GM12878 (cell line): ENCODE data around the gene SERINC5. TPM values are rescaled to one million over a fixed set of nuclear protein-coding genes. Genes with fewer than 3 reads are reported as not detected.

Source experiments
- ATAC-seq: fragments of 200-7000 bp; cut with Tn5 transposase; 3 replicates; pipeline ENCODE4 v1.9.1; 2020; ENCODE audit warnings: mild to moderate bottlenecking, moderate library complexity
- BruUV-seq: library from RNA; stranded (reverse); fragments of 400-500 nt; replicated peaks from 2 replicates; lab custom pipeline; 2021; lab: Mats Ljungman, UMichigan
- CTCF ChIA-PET: fragments of 300-600 bp; sonication (Branson Sonifier 250); formaldehyde crosslinking; extraction: SDS; loops from one replicate; lab custom pipeline; 2021; ENCODE audit warnings: inconsistent platforms; lab: Yijun Ruan, JAX
- POLR2A ChIA-PET: fragments of 350-600 bp; formaldehyde crosslinking; extraction: SDS; loops from one replicate; lab custom pipeline; 2021; ENCODE audit warnings: inconsistent platforms; lab: Charles Lee
- RAD21 ChIA-PET: fragments of 300-600 bp; sonication (Branson Sonifier 250); formaldehyde crosslinking; loops from one replicate; lab custom pipeline; 2023; ENCODE audit warnings: antibody characterized with exemption; ENCODE audit not compliant: unreplicated experiment; lab: Charles Lee
- SMC1A ChIA-PET: fragments of 300-600 bp; sonication (Branson Sonifier 250); formaldehyde crosslinking; loops from one replicate; lab custom pipeline; 2023; ENCODE audit not compliant: unreplicated experiment, uncharacterized antibody; lab: Charles Lee
- DNase-seq: peaks from one replicate; pipeline ENCODE4 v3.0.0-alpha.2; 2011; ENCODE audit warnings: low read depth, low spot score
- FAIRE-seq: peaks from 3 replicates; lab custom pipeline; 2011; peaks lifted over from hg19 to GRCh38; lab: Jason Lieb, UNC
- H2AFZ ChIP-seq: 2 replicates; pipeline ENCODE4 v1.6.0; 2011; ENCODE audit warnings: low read depth, low read length, control low read depth; ENCODE audit not compliant: control insufficient read depth
- H3K27ac ChIP-seq: 2 replicates; pipeline ENCODE4 v1.5.1; 2011; ENCODE audit warnings: control low read depth; ENCODE audit not compliant: control insufficient read depth, insufficient read depth
- H3K27me3 ChIP-seq, 2 experiments: replicated peaks in 1 of 2; 2 replicates each; pipeline versions ENCODE4 v1.6.0 to v1.6.1; 2011; ENCODE audit warnings: low read length in 1 of 2; ENCODE audit not compliant: control insufficient read depth in 2 of 2, insufficient read depth in 2 of 2
- H3K36me3 ChIP-seq, 2 experiments: 2 replicates each; pipeline ENCODE4 v1.5.1; 2011; ENCODE audit warnings: low read length in 1 of 2; ENCODE audit not compliant: control insufficient read depth in 2 of 2, insufficient read depth in 2 of 2
- H3K4me1 ChIP-seq: 2 replicates; pipeline ENCODE4 v1.6.1; 2011; ENCODE audit warnings: mild to moderate bottlenecking, low read length, moderate library complexity, mixed read lengths; ENCODE audit not compliant: control insufficient read depth, insufficient read depth
- H3K4me2 ChIP-seq: 2 replicates; pipeline ENCODE4 v1.6.0; 2011; ENCODE audit warnings: control low read depth; ENCODE audit not compliant: control insufficient read depth, insufficient read depth
- H3K4me3 ChIP-seq: fragments of 200-600 bp; sonication (generic); 2 replicates; pipeline ENCODE4 v1.5.1; 2016
- H3K79me2 ChIP-seq: 2 replicates; pipeline ENCODE4 v1.6.0; 2011; ENCODE audit warnings: low read length; ENCODE audit not compliant: control insufficient read depth, insufficient read depth
- H3K9ac ChIP-seq: 2 replicates; pipeline ENCODE4 v1.8.0; 2011; ENCODE audit warnings: low read length, control low read depth, mixed read lengths; ENCODE audit not compliant: control insufficient read depth, insufficient read depth
- H3K9me3 ChIP-seq: replicated peaks from 3 replicates; pipeline ENCODE4 v1.5.1; 2011; ENCODE audit warnings: mild to moderate bottlenecking, low read length; ENCODE audit not compliant: control insufficient read depth, insufficient read depth
- H4K20me1 ChIP-seq: 2 replicates; pipeline ENCODE4 v1.6.0; 2011; ENCODE audit not compliant: control insufficient read depth, insufficient read depth
- ATF2 ChIP-seq: IDR thresholded peaks from 2 replicates; pipeline ENCODE4 v1.6.1; 2012; ENCODE audit warnings: low read length, inconsistent platforms
- ATF3 ChIP-seq: IDR thresholded peaks from 2 replicates; pipeline ENCODE4 v1.6.1; 2011; ENCODE audit warnings: low read depth, mild to moderate bottlenecking, low read length, moderate library complexity, borderline replicate concordance; ENCODE audit errors: extremely low read depth
- E2F8 ChIP-seq: fragments of 450-650 bp; IDR thresholded peaks from 2 replicates; pipeline ENCODE4 v1.6.1; 2018; ENCODE audit warnings: mild to moderate bottlenecking, low read depth, moderate library complexity; ENCODE audit not compliant: partially characterized antibody
- ELK1 ChIP-seq: IDR thresholded peaks from 2 replicates; pipeline ENCODE4 v1.6.1; 2012; ENCODE audit warnings: low read depth, low read length, improper control_type of control experiment
- ESRRA ChIP-seq: IDR thresholded peaks from 2 replicates; pipeline ENCODE4 v1.6.1; 2012; ENCODE audit warnings: mild to moderate bottlenecking, low read length, improper control_type of control experiment
- FOS ChIP-seq: IDR thresholded peaks from 3 replicates; pipeline ENCODE4 v1.6.1; 2011; ENCODE audit warnings: borderline replicate concordance; ENCODE audit not compliant: insufficient read length; ENCODE audit errors: extremely low read depth
- MAX ChIP-seq: IDR thresholded peaks from 2 replicates; pipeline ENCODE4 v1.6.1; 2012; ENCODE audit warnings: low read depth, low read length, improper control_type of control experiment
- NFIC ChIP-seq: IDR thresholded peaks from 2 replicates; pipeline ENCODE4 v1.6.1; 2012; ENCODE audit warnings: low read depth, mild to moderate bottlenecking, inconsistent platforms, low read length, moderate library complexity
- NR2C2 ChIP-seq: IDR thresholded peaks from 2 replicates; pipeline ENCODE4 v1.6.1; 2011; ENCODE audit warnings: borderline replicate concordance, low read depth; ENCODE audit not compliant: control insufficient read depth, insufficient read length
- PBX3 ChIP-seq: IDR thresholded peaks from 2 replicates; pipeline ENCODE4 v1.6.1; 2011; ENCODE audit warnings: mild to moderate bottlenecking, low read depth, low read length, moderate library complexity; ENCODE audit not compliant: insufficient replicate concordance
- POLR2A ChIP-seq: IDR thresholded peaks from 2 replicates; pipeline ENCODE4 v1.6.1; 2011; ENCODE audit warnings: low read depth, mild to moderate bottlenecking, low read length
- POLR2AphosphoS2 ChIP-seq: IDR thresholded peaks from 2 replicates; pipeline ENCODE4 v1.6.1; 2011; ENCODE audit warnings: low read depth, mild to moderate bottlenecking, low read length, improper control_type of control experiment, moderate library complexity
- RAD21 ChIP-seq: IDR thresholded peaks from 2 replicates; pipeline ENCODE4 v1.6.1; 2011; ENCODE audit warnings: mild to moderate bottlenecking, low read depth, low read length, moderate library complexity; ENCODE audit not compliant: insufficient read depth
- SMARCA5 ChIP-seq: fragments of 450-650 bp; IDR thresholded peaks from 2 replicates; pipeline ENCODE4 v1.6.1; 2017; ENCODE audit warnings: mild to moderate bottlenecking
- STAT3 ChIP-seq: IDR thresholded peaks from 2 replicates; pipeline ENCODE4 v1.6.1; 2011; ENCODE audit warnings: low read depth, low read length, improper control_type of control experiment
- SUPT20H ChIP-seq: IDR thresholded peaks from 2 replicates; pipeline ENCODE4 v1.6.1; 2011; ENCODE audit warnings: low read depth, mild to moderate bottlenecking, low read length, moderate library complexity, borderline replicate concordance; ENCODE audit not compliant: control insufficient read depth
- ZNF207 ChIP-seq: fragments of 450-650 bp; IDR thresholded peaks from 2 replicates; pipeline ENCODE4 v1.6.1; 2014; ENCODE audit warnings: antibody characterized with exemption, mild to moderate bottlenecking, borderline replicate concordance
- WGBS: methylation state at CpG from one replicate; pipeline ENCODE4 v1.1.6; 2016; ENCODE audit warnings: low lambda C conversion rate; ENCODE audit not compliant: insufficient replicate concordance, insufficient coverage; ENCODE audit errors: missing lambda C conversion rate; 5-methylcytosine and 5-hydroxymethylcytosine counted together
- in situ Hi-C: fragments of 300-500 bp; cut with MboI; formaldehyde crosslinking; loops from 9 replicates; pipeline ENCODE4 v1.14.3; 2018; ENCODE audit warnings: mixed read lengths
- intact Hi-C: fragments of 100-400 bp; cut with micrococcal nuclease; formaldehyde crosslinking; loops from one replicate; pipeline ENCODE4 v1.14.2; 2022; ENCODE audit not compliant: unreplicated experiment
- polyA plus RNA-seq, 11 experiments: library from polyadenylated mRNA; depleted of rRNA in 4 of 11; unstranded in 6 of 11; stranded (reverse) in 5 of 11; fragments of >200 nt; fragmentation: Nextera tagmentation in 4 of 11; fragmentation: Illumina TruSeq in 1 of 11; extraction: Ambion mirVana in 4 of 11; extraction: Trizol in 1 of 11; gene quantifications; 1 replicate in 1 of 11; 2 replicates in 10 of 11; pipeline versions ENCODE4 v1.2.1 to v1.2.3, GENCODE V29; 2011 to 2016; ENCODE audit warnings: inconsistent platforms in 2 of 11, missing spikeins in 2 of 11, low read depth in 1 of 11
- total RNA-seq, 4 experiments: library from RNA; depleted of rRNA in 3 of 4; stranded (reverse); fragments of >200 nt in 3 of 4; fragmentation: Illumina TruSeq in 1 of 4; extraction: Trizol in 1 of 4; gene quantifications; 2 replicates each; pipeline versions ENCODE4 v1.2.1 to v1.2.3, GENCODE V29; 2013 to 2021

Gene SERINC5
- total and polyA plus RNA-seq, 10 of the 15 experiments (the other 5 are each of a cell fraction or from before 2014, with no cell fraction given), result 0.66 to 7.0 (median 2.8) TPM

GRCh38 chr5:80237243-80237642 lies 18.6 kb downstream of the SERINC5 start:
- no peak overlapping the region for H3K4me2 ChIP-seq
- no TSS peak for BruUV-seq
- peaks cover 13% of the 10 kb centered on the region for H3K9me3 ChIP-seq
- no peak overlapping the region for H2AFZ ChIP-seq
- H3K9ac ChIP-seq, result no peak overlapping the region
- RAD21 ChIA-PET, result no interaction called here
- FAIRE-seq (no peak), DNase-seq (no peak), ATAC-seq (no peak)
- in situ Hi-C loops, result no loop called here
- no peak overlapping the region for H3K4me3 ChIP-seq
- intact Hi-C loops, result no loop called here
- SMC1A ChIA-PET, result interaction anchor here (0.7 to 3.5 kb wide), 4 partner anchors 10 to 521 kb away, joined by 3 to 29 read pairs (median 9); partner anchors contain the start of gene SERINC5
- WGBS, result 82% methylated on average over 5 of the region's 5 CpGs
- H3K4me1 ChIP-seq, result no peaks in the 10 kb centered on the region
- POLR2A ChIA-PET, result interaction anchor here (1.1 to 3.7 kb wide), 2 partner anchors 11 to 20 kb away, joined by 4 to 18 read pairs; no protein-coding TSS in a partner anchor
- no peak overlapping the region for H3K27ac ChIP-seq
- H3K36me3 ChIP-seq, result no peaks in the 10 kb centered on the region
- CTCF ChIA-PET, result no interaction called here
- no peaks in the 10 kb centered on the region for H3K27me3 ChIP-seq
- H3K79me2 ChIP-seq, result no peaks in the 10 kb centered on the region
- no peaks in the 10 kb centered on the region for H4K20me1 ChIP-seq
- no peak for TF ChIP-seq SUPT20H
- TF ChIP-seq NR2C2, result no peak
- TF ChIP-seq POLR2AphosphoS2, result no peak
- TF ChIP-seq PBX3, result no peak
- TF ChIP-seq E2F8, result no peak
- no peak for TF ChIP-seq SMARCA5
- no peak for TF ChIP-seq POLR2A
- no peak for TF ChIP-seq ATF3
- TF ChIP-seq ZNF207, result no peak
- no peak for TF ChIP-seq NFIC
- TF ChIP-seq MAX, result no peak
- TF ChIP-seq FOS, result no peak
- TF ChIP-seq ESRRA, result no peak
- TF ChIP-seq ELK1, result no peak
- TF ChIP-seq ATF2, result no peak
- TF ChIP-seq RAD21, result no peak
- no peak for TF ChIP-seq STAT3
